PC-9 (cell line): ENCODE data around the gene IFIT5. TPM values are rescaled to one million over a fixed set of nuclear protein-coding genes. Genes with fewer than 3 reads are reported as not detected.

Source experiments
- BruUV-seq: library from RNA; stranded (reverse); fragments of 400-500 nt; replicated peaks from 2 replicates; lab custom pipeline; 2021; lab: Mats Ljungman, UMichigan
- CTCF ChIA-PET: fragments of 300-600 bp; sonication (Branson Sonifier 250); formaldehyde crosslinking; loops from one replicate; lab custom pipeline; 2022; ENCODE audit warnings: antibody characterized with exemption; lab: Charles Lee
- POLR2A ChIA-PET: fragments of 300-600 bp; sonication (Branson Sonifier 250); formaldehyde crosslinking; loops from one replicate; lab custom pipeline; 2022; ENCODE audit warnings: antibody characterized with exemption; ENCODE audit not compliant: unreplicated experiment; lab: Charles Lee
- DNase-seq, 2 experiments: peaks; one replicate each; pipeline versions ENCODE4 v3.0.0 to v3.0.0-alpha.2; 2015 to 2022; ENCODE audit warnings: mixed read lengths in 1 of 2
- H2AFZ ChIP-seq: fragments of 200-600 bp; sonication (generic); 2 replicates; pipeline ENCODE4 v1.8.1; 2017; ENCODE audit warnings: antibody characterized with exemption
- H3F3A ChIP-seq: fragments of 200-600 bp; sonication (generic); 2 replicates; pipeline ENCODE4 v1.8.1; 2017; ENCODE audit warnings: antibody characterized with exemption, mild to moderate bottlenecking, low read depth; ENCODE audit not compliant: insufficient read depth
- H3K27ac ChIP-seq: fragments of 200-600 bp; sonication (generic); 2 replicates; pipeline ENCODE4 v1.6.1; 2016; ENCODE audit warnings: mixed run types
- H3K27me3 ChIP-seq: fragments of 200-600 bp; sonication (generic); 2 replicates; pipeline ENCODE4 v1.6.1; 2016; ENCODE audit warnings: low read depth, mixed run types; ENCODE audit not compliant: insufficient read depth
- H3K36me3 ChIP-seq: fragments of 200-600 bp; sonication (generic); 2 replicates; pipeline ENCODE4 v1.6.1; 2016; ENCODE audit warnings: low read depth, mixed run types
- H3K4me1 ChIP-seq: fragments of 200-600 bp; sonication (generic); replicated peaks from 2 replicates; pipeline ENCODE4 v1.6.1; 2016; ENCODE audit warnings: mixed run types; ENCODE audit not compliant: insufficient read depth
- H3K4me2 ChIP-seq: fragments of 200-600 bp; sonication (generic); 2 replicates; pipeline ENCODE4 v1.6.1; 2017; ENCODE audit warnings: mixed run types
- H3K4me3 ChIP-seq: fragments of 200-600 bp; sonication (generic); 2 replicates; pipeline ENCODE4 v1.6.1; 2016; ENCODE audit warnings: mixed run types
- H3K79me2 ChIP-seq: fragments of 200-600 bp; sonication (generic); 2 replicates; pipeline ENCODE4 v1.6.1; 2017; ENCODE audit warnings: low read depth, mixed run types
- H3K9me2 ChIP-seq: fragments of 200-600 bp; sonication (generic); 2 replicates; pipeline ENCODE4 v1.8.1; 2017; ENCODE audit warnings: mild to moderate bottlenecking; ENCODE audit not compliant: insufficient read depth
- H3K9me3 ChIP-seq: fragments of 200-600 bp; sonication (generic); 2 replicates; pipeline ENCODE4 v1.8.1; 2016; ENCODE audit warnings: low read depth; ENCODE audit not compliant: insufficient read depth
- H4K20me1 ChIP-seq: fragments of 200-600 bp; sonication (generic); 2 replicates; pipeline ENCODE4 v1.8.1; 2017; ENCODE audit not compliant: insufficient read depth
- CTCF ChIP-seq: fragments of 200-600 bp; sonication (generic); conservative IDR thresholded peaks from 2 replicates; pipeline ENCODE4 v1.6.1; 2017; ENCODE audit warnings: mixed run types, antibody characterized with exemption, mild to moderate bottlenecking, moderate library complexity
- EZH2 ChIP-seq: fragments of 200-600 bp; sonication (generic); IDR thresholded peaks from 2 replicates; pipeline ENCODE4 v1.8.0; 2017; ENCODE audit warnings: antibody characterized with exemption, low read depth
- intact Hi-C: fragments of 100-400 bp; cut with micrococcal nuclease; formaldehyde crosslinking; loops from one replicate; pipeline ENCODE4 v1.10.0; 2022; ENCODE audit not compliant: unreplicated experiment
- total RNA-seq: library from RNA; stranded (reverse); gene quantifications from 2 replicates; pipeline ENCODE4 v1.2.3, GENCODE V29; 2021

The IFIT5 gene
- total RNA-seq, 1 experiment from 2014 or later = 1.9 TPM

GRCh38 chr10:89425000-89425399, 10.6 kb downstream of the IFIT5 start:
- no peak overlapping the region for H2AFZ ChIP-seq
- no peak overlapping the region for H3K4me2 ChIP-seq
- ChIA-PET POLR2A (no interaction called here), CTCF (no interaction called here)
- no peaks in the 10 kb centered on the region for H3K9me3 ChIP-seq
- peaks cover 9% of the 10 kb centered on the region for H3K4me1 ChIP-seq
- H3K4me3 ChIP-seq = no peak overlapping the region
- no peaks in the 10 kb centered on the region for H3K36me3 ChIP-seq
- no peaks in the 10 kb centered on the region for H4K20me1 ChIP-seq
- intact Hi-C loops = loop anchor here (5.0 kb wide), 2 partner anchors 272 to 1447 kb away; partner anchors contain the start of gene RPP30
- H3K27ac ChIP-seq = no peak overlapping the region
- DNase-seq = no peak
- H3K9me2 ChIP-seq = no peaks in the 10 kb centered on the region
- TF ChIP-seq EZH2 (no peak), CTCF (no peak)
- H3K27me3 ChIP-seq = no peaks in the 10 kb centered on the region
- no peaks in the 10 kb centered on the region for H3K79me2 ChIP-seq
- no TSS peak for BruUV-seq
- no peaks in the 10 kb centered on the region for H3F3A ChIP-seq

- H3K27me3 ChIP-seq = no peaks in the 10 kb centered on the region
- no peak overlapping the region for H3K4me3 ChIP-seq
- H3K27ac ChIP-seq = no peak overlapping the region
- H4K20me1 ChIP-seq = no peaks in the 10 kb centered on the region
- no TSS peak for BruUV-seq
- H3K4me2 ChIP-seq = no peak overlapping the region
- H3K9me2 ChIP-seq = no peaks in the 10 kb centered on the region
- ChIA-PET POLR2A (no interaction called here), CTCF (interaction anchor here (0.7 kb wide), 1 partner anchor 178 kb away, joined by 3 read pairs; no protein-coding TSS in a partner anchor)
- H3K79me2 ChIP-seq = no peaks in the 10 kb centered on the region
- intact Hi-C loops = loop anchor here (1.0 to 5.0 kb wide), 4 partner anchors 40 to 1446 kb away; partner anchors contain the start of gene RPP30
- no peak overlapping the region for H2AFZ ChIP-seq
- H3K4me1 ChIP-seq = peaks cover 9% of the 10 kb centered on the region
- no peaks in the 10 kb centered on the region for H3F3A ChIP-seq
- H3K9me3 ChIP-seq = no peaks in the 10 kb centered on the region
- TF ChIP-seq EZH2 (no peak), CTCF (peak; percentile 78)
- H3K36me3 ChIP-seq = no peaks in the 10 kb centered on the region
- peak in 1 of 2 experiments; percentile 16 for DNase-seq
These were observed 12.0 kb downstream of the IFIT5 start for GRCh38 chr10:89426230-89426868.

GRCh38 chr10:89427629-89428028, 13.3 kb downstream of the IFIT5 start:
- no peaks in the 10 kb centered on the region for H3F3A ChIP-seq
- ChIA-PET CTCF (no interaction called here), POLR2A (no interaction called here)
- TF ChIP-seq CTCF (no peak), EZH2 (no peak)
- peak overlapping the region; percentile 17; the same call in 1 of the 2 replicates for H3K4me2 ChIP-seq
- peaks cover 9% of the 10 kb centered on the region for H3K4me1 ChIP-seq
- no peaks in the 10 kb centered on the region for H3K79me2 ChIP-seq
- no peaks in the 10 kb centered on the region for H3K27me3 ChIP-seq
- H3K9me2 ChIP-seq = no peaks in the 10 kb centered on the region
- intact Hi-C loops = loop anchor here (2.0 to 5.0 kb wide), 3 partner anchors 39 to 1445 kb away; partner anchors contain the start of gene RPP30
- H3K36me3 ChIP-seq = no peaks in the 10 kb centered on the region
- no peak for DNase-seq
- no peak overlapping the region for H3K4me3 ChIP-seq
- no TSS peak for BruUV-seq
- H3K27ac ChIP-seq = no peak overlapping the region
- no peaks in the 10 kb centered on the region for H3K9me3 ChIP-seq
- H2AFZ ChIP-seq = no peak overlapping the region
- H4K20me1 ChIP-seq = no peaks in the 10 kb centered on the region
